ENCODE measurements around the gene TNNC1.

Gene TNNC1

DNA sequence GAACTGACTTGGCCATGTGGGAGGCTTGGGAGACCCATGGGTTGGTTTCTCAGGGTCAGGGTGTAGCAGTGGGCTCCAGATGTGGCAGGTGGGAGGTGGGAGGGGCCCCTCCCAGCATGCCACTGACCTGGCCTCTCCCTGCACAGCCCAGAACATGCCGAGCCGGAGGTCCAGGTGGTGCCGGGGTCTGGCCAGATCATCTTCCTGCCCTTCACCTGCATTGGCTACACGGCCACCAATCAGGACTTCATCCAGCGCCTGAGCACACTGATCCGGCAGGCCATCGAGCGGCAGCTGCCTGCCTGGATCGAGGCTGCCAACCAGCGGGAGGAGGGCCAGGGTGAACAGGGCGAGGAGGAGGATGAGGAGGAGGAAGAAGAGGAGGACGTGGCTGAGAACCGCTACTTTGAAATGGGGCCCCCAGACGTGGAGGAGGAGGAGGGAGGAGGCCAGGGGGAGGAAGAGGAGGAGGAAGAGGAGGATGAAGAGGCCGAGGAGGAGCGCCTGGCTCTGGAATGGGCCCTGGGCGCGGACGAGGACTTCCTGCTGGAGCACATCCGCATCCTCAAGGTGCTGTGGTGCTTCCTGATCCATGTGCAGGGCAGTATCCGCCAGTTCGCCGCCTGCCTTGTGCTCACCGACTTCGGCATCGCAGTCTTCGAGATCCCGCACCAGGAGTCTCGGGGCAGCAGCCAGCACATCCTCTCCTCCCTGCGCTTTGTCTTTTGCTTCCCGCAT lies 33.4 kb upstream of the TNNC1 start:
- Histone ChIP-seq H3K4me3 (no peak overlapping the region), H3K27ac (no peak overlapping the region)

DNA sequence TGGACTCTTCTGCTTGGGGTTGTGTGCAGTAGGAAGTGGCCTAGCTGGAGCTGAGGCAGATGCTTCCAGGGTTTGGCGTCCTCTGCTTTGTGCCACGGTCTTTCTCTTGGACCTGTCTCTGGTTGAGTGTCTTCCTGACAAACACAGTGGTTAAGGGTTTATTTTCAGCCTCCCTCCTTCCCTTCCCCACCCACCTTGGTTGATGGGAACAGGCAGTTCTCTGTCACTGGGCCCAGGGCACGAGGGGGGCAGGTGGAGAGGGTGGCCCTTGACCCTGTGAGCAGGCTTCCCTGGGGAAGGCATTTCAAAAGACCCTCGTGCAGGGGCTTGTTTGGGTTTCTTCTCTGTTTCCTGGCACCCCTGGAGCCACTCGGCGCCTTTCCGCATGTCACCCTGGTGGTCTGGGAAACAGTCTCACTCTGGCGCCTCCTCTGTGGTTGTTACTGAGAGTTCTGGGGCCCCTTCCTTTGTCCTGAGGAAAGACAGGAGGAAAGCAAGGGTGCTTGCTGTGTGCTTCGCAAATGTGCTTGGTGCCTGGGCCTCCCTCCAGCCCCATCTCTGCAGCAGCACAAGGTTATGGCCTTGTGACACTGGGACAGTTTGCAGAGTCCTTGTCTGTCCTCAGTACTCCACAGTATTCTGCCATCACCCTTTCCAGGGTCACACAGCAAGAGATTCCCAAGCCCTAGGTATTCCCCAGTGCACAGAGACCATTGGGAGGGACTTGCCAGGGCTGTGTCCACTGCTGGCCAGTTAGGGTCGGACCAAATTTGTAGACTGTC lies 31.0 kb upstream of the TNNC1 start:
- H3K4me3 ChIP-seq = no peak overlapping the region
- peak overlapping the region in 14 of 21 experiments; percentile 17 to 71 (median 55) for H3K27ac ChIP-seq

DNA sequence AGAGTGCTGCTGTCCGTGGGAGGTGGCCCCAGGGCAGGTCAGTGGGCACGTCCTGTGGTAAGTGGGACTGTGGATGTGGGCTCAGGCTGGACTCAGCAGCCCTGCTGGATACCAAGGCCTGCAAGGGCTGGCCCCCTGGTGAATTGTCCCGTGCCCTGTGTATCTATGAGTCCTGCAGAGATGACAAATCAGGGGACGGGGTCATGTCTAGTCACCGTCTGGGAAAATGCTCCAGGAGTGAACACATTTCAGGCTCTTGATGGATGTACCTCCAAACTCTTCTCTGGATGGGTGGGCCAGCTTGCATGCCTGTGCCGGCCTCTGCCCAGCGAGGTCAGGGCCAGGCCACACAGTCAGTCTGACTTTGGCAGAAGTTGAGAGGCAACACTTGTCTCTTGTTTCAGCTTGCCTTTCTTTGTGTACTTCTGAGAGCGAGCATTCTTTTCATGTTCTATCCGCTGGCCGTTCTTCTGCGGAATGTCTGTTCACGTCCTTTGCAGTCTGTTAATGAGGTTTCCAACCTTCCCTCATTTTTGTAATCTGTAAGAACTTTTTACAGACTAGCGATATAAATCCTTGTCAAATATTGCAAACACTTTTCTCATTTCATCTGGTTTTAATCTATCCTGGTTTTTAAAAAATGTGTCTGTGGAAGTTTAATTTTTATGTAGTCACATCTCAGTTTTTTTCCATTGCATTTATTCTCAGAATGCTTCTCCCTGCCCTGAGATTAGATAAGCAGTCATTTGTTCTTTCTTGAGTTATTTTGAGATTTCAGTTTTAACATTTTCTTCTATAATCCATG lies 29.9 kb upstream of the TNNC1 start:
- Histone ChIP-seq H3K4me3 (no peak overlapping the region), H3K27ac (peak overlapping the region in 19 of 21 experiments; percentile 8 to 71 (median 50))

DNA sequence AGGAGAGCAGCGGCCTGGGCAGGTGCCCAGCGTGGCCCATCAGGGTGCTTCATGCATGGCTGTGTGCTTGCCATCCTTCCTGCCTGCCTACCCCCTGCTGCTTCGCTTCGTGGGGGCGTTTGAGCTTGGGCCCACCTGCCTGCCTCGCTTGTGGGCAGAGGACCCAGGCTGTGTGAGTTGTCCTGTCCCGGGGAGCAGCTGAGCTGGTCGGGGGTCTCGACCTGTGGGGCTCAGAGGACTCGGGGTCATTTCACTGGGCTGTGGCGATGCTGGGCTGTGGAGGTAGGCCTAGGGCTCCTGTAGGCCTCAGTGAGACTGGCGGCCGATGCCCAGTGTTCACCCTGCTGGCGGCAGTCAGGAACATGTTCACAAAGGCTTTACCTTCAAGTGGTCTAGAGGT lies 29.2 kb upstream of the TNNC1 start:
- H3K27ac ChIP-seq = peak overlapping the region in 16 of 21 experiments; percentile 8 to 71 (median 38)

DNA sequence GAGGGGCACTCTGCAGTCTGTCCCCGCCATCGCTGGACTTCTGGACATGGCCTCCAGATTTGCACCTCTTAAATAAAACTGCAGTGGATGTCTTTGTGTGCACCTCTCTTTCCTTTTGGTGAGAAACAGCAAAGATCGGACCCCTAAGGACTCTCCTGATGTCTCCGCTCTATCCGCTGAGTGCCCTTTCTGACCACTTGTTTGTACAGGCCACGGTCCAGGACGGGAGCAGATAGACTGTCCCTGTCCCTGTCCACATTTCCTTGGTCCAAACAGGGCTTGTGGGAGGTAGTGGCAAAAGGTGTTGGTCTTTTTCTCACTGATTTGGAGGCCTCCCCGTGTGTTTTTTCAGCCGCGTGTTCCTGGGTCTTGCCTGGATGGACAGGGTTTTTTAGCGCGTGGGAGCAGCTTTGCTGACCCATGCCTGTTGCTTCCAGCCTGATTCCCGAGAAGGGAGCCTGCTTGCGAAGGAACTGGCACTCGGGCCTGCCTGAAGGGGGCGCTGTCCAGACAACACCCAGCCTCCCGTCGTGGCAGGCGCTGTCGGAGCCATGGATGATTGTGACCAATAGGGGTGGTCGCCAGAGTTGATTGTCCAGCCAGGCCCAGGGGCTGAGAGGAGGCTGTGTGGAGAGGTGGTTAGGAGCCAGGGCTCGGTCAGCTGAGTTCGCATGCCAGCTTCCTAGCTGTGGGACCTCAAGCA lies 28.1 kb upstream of the TNNC1 start:
- no peak overlapping the region for H3K27ac ChIP-seq
- H3K4me3 ChIP-seq = no peak overlapping the region

More for the DNA sequence above, 29.2 kb upstream of the TNNC1 start:
- no peak overlapping the region for H3K4me3 ChIP-seq

DNA sequence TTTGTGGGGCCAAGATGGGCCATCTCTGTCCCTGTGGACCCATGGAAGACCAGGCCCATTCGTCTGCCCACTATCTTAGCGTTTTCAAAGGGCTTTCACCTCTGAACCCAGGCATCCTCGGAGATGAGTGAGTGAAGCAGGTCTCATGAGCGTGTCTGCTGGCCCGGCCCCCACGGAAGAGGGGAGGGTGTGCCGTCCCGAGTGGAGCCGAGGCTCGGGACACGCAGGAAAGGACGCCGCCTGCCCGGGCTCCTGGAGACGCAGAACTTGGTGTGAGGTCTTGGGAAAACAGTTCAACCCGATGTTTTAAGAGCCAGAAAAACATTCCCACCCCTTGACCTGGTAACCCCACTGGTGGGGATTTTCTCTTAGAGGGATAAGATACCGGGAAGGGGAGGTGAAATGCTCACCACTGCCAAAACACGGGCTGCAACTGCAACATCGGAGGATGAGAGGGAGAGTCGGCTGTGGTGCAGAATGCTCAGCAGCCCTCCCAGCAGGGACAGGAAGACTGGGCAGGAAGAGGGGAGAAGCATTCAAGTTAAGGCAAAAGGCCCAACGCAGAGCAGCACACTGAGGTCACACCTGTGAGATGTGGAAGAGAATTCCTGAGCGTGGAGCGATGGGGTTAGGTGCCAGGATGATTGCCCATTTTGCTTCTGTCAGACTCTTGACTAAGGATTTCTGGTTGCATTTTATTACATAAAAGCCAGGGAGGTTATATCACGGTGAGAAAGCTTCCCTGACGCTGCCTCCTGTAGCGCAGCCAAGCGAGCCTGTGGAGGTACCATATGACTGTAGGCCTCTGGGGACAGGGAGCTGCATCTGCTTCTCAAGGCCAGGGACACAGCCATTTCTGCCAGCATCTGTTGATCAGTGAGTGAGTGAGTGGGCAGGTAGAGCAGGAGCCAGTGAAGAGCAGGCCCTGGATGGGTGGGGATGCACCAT lies 27.2 kb upstream of the TNNC1 start:
- Histone ChIP-seq H3K27ac (peak overlapping the region in 1 of 21 experiments; percentile 35), H3K4me3 (no peak overlapping the region)

DNA sequence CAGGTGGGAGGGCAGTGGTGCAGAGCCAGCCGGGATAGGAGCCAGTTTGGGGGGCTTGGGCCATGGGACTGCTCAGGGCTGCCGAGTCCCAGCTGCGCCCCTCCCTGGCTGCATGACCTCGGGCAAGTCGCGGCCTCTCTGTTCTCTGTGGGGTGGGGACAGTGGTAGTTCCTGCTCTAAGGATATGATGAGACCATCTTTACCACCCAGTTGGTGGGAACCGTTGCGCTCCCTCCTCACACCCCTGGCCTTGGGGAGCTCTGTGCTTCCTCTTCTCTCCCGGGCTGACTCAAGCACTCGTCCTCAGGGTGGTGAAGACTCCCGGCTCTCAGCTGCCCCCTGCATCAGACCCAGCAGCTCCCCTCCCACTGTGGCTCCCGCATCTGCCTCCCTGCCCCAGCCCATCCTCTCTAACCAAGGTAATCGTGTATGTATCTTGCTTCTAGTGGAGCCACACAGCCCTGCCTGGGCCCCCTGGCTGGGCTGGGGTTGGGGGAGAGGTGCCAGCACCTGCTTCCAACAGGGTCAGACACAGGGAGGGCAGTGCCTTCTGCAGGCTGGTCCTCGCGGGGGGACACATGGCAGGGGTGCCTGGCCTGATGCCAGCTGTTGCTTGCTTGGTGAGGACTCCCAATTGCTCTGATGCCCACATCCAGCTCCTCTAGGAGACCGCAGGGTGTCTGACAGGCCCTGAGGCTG lies 26.2 kb upstream of the TNNC1 start:
- H3K27ac ChIP-seq = peak overlapping the region in 1 of 21 experiments; percentile 35
- H3K4me3 ChIP-seq = no peak overlapping the region

DNA sequence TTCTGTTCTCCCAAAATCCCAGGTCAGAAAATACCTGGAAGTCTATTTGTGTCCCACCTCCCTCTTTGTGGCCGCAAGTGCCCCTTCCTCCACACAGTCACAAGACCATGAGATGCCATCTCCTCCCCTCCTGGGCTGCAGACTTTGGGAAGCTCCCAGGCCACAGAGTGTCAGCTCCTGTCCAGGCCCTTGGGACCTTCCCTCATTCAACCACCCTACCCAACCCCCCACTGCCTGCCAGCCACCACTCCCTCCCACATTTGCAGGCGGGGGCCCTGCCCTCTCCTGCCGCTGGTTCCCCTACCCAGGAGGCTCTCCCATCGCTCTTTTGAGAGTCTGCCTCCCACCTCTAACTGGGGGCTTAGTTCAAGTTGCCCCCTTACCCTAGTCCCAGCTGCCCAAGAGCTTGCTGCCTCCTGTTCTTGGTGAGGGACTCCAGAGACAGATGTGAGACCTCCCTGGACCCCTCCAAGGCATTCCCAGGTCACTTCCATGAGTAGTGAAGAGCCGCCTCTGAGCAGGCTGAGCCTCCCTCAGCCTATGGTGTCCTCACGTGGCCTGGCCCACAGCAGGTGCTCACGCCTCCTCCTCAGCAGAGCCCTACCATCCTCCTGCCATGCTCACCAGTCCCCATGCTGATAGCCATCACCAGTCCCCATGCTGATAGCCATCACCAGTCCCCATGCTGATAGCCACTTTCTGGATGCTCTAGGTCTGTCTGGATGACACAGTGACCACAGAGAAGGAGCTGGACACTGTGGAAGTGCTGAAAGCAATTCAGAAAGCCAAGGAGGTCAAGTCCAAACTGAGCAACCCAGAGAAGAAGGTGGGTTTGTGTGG lies 25.4 kb upstream of the TNNC1 start:
- no peak overlapping the region for H3K27ac ChIP-seq
- no peak overlapping the region for H3K4me3 ChIP-seq

DNA sequence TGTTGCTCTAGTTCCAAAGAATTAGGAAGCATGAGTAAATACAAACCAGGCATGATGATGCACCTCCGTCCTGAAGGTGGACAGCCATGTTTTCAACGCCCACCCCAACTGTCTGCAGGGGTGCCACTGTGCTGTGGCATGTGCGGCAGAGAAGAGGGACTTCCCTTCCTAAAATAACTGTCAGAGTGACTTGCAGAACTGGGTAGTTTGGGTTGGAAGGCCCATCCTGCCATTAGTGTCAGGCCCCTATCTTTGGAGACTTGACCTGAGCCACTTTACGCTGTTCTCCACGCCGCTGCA lies 23.9 kb upstream of the TNNC1 start:
- Histone ChIP-seq H3K27ac (no peak overlapping the region), H3K4me3 (no peak overlapping the region)

DNA sequence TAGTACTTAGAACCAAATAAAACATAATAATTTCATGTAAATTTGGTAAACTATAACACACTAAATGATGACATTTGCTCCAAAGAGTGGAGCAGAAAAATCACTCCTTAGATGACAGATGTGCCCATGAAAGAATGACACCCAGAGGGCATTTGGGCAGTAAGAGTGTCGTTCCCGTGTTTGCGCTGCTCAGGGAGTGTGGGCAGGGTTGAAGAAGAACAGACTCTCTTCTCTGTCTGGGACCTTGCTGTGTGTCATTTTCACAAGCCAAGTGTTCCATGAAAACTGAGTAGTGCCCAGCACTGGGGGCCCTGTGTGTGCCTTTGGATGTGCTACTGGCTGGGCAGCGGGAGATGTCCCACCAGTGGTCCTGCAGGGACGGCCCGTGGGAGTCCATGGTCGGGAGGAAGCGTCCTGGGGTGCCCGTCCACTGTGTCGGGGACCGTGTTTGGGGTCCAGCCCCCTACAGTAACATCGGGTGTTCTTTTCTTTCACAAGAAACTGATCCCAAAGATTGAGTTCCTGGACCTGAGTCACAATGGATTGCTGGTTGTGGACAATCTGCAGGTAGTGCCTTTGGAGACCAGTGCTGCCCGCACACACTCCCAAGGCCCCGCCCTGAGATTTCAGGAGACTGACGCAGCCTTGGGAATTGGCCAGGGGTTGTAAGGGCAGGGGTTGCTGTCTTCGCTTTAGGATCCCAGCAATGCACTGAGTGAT lies 23.4 kb upstream of the TNNC1 start:
- no peak overlapping the region for H3K27ac ChIP-seq
- H3K4me3 ChIP-seq = no peak overlapping the region

DNA sequence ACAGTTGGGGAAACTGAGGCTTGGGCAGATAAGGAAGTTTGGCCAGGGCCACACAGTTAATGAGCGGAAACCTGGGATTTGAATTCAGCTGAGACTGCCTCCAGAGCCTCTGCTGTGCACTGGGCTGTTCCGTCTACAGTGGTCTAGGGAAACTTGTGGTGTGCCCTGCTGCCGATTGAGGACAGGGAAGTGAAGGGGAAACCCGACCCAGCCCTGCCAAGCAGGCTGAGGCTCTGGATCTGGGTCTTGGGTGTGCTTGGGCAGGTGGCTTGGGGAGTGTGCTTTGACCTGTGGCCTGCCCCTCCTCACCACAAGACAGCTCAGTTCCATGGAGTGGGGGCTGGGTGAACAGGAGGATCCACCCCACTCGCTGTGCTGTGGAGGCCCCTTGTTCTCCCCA lies 19.2 kb upstream of the TNNC1 start:
- H3K4me3 ChIP-seq = no peak overlapping the region
- peak overlapping the region in 5 of 21 experiments; percentile 3 to 49 (median 25) for H3K27ac ChIP-seq

DNA sequence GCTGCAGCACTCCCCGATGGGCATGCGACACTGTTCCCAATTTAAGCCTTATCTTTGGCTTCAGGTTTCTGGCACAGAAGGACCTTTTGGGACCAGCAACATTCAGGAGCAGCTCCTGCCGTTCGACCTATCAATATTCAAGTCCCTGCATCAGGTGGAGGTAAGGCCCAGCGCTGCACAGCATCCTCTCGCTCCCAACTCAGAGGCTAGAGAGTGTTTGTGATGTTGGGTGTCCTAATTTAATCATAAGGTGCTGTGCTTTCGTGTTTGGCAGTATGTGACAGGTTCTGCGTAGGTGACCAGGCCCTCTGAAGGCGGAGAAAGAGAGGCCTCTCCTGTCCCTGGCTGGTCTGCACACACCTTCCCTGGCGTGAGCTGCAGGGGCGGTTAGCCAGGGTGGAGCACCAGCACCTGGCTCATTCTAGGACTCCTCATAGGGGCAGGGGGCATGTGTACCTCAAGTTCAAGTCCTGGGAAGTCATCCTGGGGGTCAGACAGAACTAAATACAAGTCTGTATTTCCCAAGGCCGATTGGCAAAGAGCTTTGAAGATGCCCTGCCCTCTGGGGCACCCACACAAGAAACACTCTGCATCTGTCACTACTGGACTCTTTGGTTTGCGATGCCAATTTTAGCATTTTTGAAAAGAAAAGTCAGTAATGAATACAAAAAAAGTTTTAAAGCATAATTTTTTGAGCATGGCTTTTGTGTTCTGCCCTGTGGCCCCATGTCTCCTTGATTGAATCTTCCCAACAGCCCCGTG lies 18.6 kb upstream of the TNNC1 start:
- peak overlapping the region in 2 of 21 experiments; percentile 16 to 49 for H3K27ac ChIP-seq
- no peak overlapping the region for H3K4me3 ChIP-seq

DNA sequence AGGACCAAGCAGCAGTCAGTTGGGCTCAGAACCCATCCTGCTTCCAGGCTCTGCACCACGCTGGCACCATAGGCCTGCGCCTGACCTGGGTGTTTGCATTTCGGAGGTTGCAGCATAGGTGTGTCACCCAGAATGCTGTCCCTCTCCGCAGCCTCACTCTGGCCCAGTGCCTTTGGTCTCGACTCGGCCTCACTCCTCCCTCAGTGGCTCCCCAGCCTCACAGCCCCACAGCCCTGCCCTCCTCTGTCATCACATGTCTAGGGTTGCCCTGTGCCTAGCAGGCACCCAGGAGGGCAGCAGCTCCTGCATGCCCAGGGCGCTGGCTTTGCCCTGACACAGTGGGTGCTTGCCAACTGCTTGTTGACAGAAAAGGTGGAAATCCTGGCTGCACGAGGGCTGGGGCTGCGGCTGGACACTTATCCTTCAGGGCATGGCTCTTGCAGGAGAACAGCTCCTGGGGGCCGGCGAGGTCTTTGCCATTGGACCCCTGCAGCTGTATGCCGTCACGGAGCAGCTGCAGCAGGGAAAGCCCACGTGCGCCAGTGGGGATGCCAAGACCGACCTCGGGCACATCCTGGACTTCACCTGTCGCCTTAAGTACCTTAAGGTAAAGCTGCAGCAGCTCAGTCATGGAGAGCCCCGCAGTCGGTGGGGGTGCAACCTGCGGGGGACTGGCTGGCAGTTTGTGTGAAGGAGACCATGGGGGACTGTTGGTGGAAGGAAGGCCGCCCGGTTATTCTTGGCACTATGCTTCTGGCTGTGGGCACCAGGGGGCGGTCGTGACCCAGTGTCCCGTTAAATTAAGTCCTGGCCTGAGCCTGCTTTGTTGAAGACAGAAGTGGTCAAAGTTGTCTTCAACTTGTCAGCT lies 17.8 kb upstream of the TNNC1 start:
- H3K27ac ChIP-seq = peak overlapping the region in 1 of 21 experiments; percentile 9
- H3K4me3 ChIP-seq = no peak overlapping the region

DNA sequence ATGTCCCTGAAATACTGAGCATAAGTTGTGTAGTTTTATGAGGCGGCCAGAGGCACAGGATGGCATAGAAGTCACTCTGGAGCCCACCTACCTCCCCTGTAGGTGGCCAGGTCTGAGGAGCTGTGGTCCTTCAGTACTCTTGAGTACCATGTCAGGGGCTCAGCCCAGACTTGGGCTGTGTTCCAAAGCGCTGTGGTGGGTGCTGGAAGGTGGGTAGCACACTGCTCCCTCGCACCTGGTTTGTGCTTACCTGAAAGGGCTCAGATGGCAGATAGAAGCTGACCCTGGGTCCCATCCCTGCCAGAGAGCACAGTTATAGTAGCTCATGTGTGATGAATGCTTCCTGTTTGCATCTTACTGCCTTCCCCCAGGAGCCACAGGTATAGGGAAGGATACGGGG lies 17.1 kb upstream of the TNNC1 start:
- H3K27ac ChIP-seq = peak overlapping the region in 1 of 21 experiments; percentile 9
- H3K4me3 ChIP-seq = no peak overlapping the region

DNA sequence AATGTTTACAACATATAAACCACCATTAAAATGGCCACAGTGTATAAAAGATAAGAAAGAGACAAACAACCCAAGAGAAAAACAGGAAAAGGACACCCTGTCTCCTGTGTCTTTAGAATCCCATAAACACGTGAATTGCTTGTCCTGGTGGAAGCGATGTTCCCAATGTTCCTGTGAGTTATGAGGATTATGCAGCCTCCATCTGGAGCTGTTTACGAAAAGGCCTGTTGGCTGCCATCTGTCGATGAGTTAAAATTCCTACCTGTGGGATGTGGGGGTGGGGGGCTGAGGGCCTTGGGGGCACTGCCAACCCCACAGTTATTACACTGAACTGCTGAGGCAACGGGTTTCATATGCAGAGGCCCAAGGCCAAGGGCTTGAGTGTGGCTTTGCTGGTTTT lies 15.2 kb upstream of the TNNC1 start:
- H3K4me3 ChIP-seq = no peak overlapping the region
- H3K27ac ChIP-seq = no peak overlapping the region
